AG09319 (cell line): ENCODE data around the gene CTNNA3.

ENCODE experiments used
- DNase-seq: peaks from one replicate; pipeline ENCODE4 v3.0.0-alpha.2; 2010; ENCODE audit warnings: low read depth; ENCODE audit errors: extremely low read depth
- TF ChIP-seq, protein P1 (sequence below): IDR thresholded peaks from 2 replicates; pipeline ENCODE4 v1.5.1; 2011; ENCODE audit warnings: low read depth, mild to moderate bottlenecking, inconsistent platforms, low read length, moderate library complexity

Gene CTNNA3

DNA sequence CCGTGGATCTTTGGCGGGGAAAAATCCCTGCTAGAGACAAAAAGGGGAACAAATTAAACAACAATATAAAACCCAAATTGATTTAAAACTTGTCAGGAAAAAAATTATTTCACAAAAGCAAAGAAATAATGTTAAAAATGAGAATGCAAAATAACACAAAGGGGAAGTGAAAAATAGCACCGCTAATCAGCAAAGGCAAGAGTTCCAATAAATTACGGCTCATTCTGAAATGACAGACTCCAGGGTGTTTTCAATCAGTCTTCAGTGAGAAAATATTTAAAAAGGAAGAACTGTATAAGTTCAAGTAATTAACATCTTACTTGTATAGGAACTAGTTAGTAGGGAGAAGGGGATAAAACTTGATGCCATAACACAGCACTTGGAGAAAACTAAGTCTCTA lies 433.3 kb downstream of the CTNNA3 start:
- TF ChIP-seq, protein P1, sequence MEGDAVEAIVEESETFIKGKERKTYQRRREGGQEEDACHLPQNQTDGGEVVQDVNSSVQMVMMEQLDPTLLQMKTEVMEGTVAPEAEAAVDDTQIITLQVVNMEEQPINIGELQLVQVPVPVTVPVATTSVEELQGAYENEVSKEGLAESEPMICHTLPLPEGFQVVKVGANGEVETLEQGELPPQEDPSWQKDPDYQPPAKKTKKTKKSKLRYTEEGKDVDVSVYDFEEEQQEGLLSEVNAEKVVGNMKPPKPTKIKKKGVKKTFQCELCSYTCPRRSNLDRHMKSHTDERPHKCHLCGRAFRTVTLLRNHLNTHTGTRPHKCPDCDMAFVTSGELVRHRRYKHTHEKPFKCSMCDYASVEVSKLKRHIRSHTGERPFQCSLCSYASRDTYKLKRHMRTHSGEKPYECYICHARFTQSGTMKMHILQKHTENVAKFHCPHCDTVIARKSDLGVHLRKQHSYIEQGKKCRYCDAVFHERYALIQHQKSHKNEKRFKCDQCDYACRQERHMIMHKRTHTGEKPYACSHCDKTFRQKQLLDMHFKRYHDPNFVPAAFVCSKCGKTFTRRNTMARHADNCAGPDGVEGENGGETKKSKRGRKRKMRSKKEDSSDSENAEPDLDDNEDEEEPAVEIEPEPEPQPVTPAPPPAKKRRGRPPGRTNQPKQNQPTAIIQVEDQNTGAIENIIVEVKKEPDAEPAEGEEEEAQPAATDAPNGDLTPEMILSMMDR = no peak
- DNase-seq = no peak

DNA sequence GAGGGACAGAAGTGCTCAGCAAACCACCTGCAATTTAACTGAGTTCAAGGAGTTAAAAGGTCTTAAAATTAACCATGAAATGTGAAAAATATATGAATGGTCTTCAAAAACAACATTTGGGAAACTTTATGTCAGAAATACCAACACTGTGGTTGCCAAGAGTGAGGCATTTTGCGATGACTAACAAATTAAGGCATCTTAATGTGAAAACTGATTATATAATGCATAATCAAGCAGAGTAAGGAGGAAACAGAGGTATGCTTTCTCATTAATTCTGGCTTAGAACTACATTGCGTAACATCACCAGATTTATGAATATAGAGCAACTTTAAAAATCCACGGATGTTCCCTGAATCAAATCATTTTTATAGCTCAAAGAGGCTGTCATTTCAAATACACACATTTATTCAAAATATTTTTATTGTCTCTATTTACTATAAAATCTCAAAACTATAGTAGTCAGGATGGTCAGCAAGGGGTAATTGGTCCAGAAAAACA lies 434.6 kb downstream of the CTNNA3 start:
- TF ChIP-seq, protein P1 = no peak

DNA sequence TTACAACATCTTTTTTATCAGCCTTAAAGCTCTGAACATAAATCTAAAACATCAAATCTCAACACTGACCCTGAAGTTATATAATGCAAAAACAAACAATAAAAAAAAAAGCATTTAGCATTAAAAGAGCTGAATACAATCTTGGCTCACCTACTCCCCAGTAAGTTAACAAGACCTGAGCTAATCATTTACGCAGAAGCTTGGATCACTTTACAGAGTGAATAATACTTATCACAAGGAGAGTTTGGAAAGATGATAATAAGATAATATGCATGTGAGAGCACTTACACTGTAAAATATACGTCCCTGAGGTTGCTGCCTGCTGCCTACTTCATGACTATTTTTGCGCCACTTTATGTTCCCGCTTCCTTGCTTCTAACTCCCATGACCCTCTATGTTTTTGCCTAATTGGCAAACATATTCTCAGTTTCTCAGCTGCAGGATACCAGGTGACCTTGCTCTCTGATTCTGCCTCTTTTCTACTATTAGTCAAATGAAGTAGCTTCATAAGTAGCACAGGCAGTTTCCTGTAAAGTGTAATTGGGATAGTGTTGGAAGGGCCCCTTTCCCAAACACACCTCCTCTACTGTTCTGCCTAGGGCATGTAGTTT lies 436.6 kb downstream of the CTNNA3 start:
- no peak for DNase-seq
- TF ChIP-seq, protein P1 = no peak

More for the DNA sequence above, 434.6 kb downstream of the CTNNA3 start:
- DNase-seq = no peak

DNA sequence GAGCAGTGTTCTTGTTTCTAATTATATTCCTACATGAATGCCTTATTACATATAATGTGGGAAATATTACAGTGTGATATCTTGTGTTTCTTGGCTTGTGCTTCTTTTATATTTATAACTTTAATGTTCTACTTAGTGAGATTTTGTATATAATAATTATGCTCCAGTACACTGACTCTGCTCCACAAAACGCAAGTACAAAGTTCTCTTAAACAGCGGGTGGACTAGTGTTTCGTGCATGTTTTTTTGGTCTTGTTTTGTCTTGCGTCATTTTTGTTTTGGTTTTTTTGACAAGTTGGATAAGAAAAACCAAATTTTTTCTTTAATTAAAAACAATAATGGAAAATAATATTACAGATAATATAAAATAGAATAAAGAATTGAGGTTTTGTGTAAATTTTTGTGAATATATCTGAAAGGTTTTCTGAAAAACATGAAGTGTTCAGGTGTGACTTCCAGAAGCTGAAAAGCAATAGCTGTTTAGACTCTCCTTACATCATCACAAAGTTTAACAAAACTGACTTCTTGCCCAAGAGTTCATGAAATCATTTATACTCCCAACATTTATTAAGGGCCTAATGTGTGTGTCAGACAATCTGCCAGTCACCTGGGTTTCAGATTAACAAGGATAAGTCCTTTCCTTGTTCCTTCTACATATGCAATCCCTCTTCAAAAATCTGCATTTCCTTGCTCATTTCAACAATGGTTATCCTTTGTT lies 438.4 kb downstream of the CTNNA3 start:
- DNase-seq = no peak
- TF ChIP-seq, protein P1 = no peak

DNA sequence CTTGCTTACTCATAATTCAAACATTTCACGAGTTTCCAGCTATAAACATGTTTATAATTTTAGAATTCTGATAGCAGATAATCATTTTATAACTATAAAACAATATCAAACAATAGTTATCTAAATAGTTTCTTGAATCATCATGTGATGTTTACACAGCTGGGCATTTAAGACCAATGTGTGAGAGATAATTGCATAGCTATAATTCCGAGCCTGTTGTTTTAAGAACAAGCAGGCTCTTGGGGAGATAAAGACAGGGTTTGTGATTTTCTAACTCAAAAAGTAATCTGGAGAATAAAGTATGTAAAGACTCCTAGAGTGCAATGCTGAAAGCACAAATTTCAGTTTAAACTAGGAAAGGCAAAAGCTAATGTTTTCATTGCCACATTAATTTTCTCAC lies 439.0 kb downstream of the CTNNA3 start:
- no peak for DNase-seq
- TF ChIP-seq, protein P1 = no peak

DNA sequence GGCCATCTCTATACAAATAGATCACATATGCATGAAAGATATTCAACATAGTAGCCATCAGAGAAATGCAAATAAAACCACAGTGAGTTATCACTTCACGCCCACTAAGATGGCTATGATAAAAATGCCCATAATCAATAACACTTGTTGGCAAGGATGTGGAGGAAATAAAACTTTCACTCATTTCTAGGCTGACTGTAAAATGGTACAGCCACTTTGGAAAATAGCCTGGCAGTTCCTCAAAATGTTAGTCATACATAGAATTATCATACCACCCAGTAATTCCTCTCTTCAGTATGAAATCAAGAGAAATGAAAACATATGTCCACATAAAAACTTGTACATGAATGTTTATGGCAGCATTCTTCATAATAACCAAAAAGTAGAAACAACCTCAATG lies 445.3 kb downstream of the CTNNA3 start:
- DNase-seq = no peak
- TF ChIP-seq, protein P1 = no peak

DNA sequence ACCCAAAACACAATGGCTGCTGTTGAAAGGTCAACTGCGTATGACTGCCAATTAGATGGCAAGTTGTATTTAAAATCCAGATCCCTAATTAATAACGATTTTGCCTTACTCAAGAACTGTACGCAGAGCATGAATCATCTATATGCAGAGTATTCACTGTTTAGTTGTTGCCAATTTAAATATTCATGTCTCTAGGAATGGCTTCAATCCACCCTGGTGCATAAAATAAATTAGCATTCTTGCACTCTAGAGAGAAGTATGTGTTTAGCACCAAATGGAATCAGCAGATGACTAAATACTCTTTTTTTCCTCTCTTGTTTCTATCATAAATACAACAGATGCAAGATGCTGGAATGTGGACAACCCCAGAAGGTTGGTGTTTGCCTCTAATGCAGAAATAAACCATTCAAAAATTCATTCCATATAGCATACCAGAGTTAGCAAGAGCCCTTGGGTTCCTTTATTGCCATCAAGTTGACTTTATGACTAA lies 449.9 kb downstream of the CTNNA3 start:
- TF ChIP-seq, protein P1 = no peak
- no peak for DNase-seq
